Frontal cortex (tissue), 4 donors: ENCODE data around the gene MCEE. TPM values are rescaled to one million over a fixed set of nuclear protein-coding genes. Genes with fewer than 3 reads are reported as not detected.
A peak's percentile ranks its signal among the peaks of the same experiment; 100 is the strongest.
"Not testable (repeated sequence)": the region's sequence is repeated elsewhere in the genome, so short reads cannot be mapped to it uniquely, and the experiment has no call there.

Experiments used
- DNase-seq, 2 donors: peaks; one replicate each; pipeline ENCODE4 v3.0.0; 2012; ENCODE audit warnings: low spot score in 2 of 2
- FAIRE-seq: peaks from 2 replicates; lab custom pipeline; 2012; peaks lifted over from hg19 to GRCh38; lab: Jason Lieb, UNC
- total RNA-seq: library from RNA; depleted of rRNA; stranded (reverse); fragments of >200 nt; gene quantifications from one replicate; pipeline ENCODE4 v1.2.3, GENCODE V29; 2014
- donor health status: control.
- donor health status: control.
- donor health status: control.

MCEE gene
- 8.6 TPM for total RNA-seq

GRCh38 chr2:71130152-71130904 is at the start of gene MCEE, which contains the start of gene MPHOSPH10:
Gene MCEE (minus strand): TSS chr2:71130229. CDS start chr2:71130219, 10 bp downstream.
Gene MPHOSPH10 (plus strand): TSS chr2:71130634. CDS start chr2:71130666, 32 bp downstream.
- FAIRE-seq (no peak), DNase-seq (peak; percentile 71 to 80)

DNA sequence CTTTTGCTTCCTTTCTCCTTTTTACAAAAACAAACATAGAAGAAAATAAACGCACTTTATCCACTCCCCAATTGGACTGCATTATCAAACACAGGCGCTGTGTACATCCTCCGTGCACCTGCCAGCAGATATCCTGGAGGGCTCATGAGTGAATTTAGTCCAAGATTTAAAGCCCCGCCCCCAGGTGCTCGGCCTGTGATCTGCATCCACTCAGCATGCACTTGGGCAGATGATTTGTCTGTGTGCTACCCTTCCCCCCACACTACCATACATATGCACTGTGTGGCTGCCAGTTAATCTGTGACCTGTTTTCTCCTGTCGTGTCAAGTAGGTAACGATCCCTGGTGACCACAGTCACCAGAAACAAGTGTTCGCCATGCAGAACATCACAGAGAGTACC is 48.8 kb upstream of the MCEE start:
- DNase-seq, FAIRE-seq: not testable (repeated sequence)

- DNase-seq = no peak
- FAIRE-seq = no peak
Observed at GRCh38 chr2:71174207-71174606, 44.2 kb upstream of the MCEE start.

DNA sequence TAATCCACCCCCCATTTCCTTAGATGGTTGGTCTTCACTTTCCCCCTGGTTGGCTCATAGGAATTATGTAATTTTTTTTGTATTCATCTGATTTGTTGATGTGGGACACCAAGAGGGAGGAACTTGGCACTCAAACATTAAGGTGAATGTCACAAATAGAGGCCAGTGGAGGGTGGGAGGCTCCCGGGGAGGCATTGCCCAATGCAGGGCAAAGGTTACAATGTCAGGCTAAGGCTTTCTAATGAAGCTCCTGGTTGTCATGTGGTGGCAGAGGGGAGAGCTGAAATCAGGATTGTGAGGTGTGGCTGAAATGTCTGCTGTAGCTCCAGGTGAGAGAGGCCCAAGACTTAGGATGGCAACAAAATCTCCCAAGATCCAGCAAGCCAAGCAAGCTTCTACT is 43.1 kb upstream of the MCEE start:
- DNase-seq = no peak
- no peak for FAIRE-seq

- no peak for DNase-seq
- no peak for FAIRE-seq
Observed at GRCh38 chr2:71166812-71167211, 36.8 kb upstream of the MCEE start.

GRCh38 chr2:71157124-71157793 is 27.2 kb upstream of the MCEE start:
- FAIRE-seq (no peak), DNase-seq (peak; percentile 34 to 49)

DNA sequence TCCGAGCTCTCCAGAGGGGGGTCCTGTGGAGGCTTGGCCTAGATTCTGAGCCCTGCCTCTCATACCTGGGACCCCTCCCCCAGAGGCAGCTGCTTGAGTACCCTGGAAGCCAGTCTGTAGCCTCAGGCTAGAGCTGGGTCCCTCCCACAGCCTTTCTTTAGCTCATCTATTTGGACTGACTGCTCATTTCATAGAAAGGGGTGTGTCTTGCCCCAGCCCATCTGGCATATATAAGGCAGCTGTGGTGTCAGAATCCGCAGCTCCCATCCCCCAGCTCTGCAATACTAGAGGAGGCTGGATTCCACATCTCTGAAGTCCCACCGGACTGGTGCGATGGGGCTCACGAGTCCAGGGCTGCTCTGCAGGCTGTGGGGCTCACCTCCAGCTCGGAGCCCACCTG is 26.5 kb upstream of the MCEE start:
- DNase-seq = no peak
- no peak for FAIRE-seq

DNA sequence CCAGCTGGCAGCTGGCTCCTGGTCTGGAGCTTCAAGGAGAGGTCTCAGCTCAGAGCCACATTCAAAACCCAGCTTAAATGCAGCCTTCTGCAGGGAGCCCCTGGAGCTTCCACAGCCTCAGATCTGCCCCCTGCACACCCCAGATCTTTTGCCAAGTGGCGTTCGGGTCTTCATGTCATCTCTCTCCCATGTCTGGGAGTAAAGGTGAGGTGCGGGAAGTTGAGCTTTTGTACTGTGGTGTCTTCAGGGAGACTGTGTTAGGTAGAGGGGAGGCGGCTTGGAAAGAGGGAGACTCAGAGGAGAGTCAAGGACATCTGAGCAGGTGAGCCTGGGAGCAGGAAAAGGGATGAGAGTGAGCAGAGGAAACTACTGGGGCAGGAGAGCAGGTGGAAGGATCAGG is 25.8 kb upstream of the MCEE start:
- no peak for FAIRE-seq
- DNase-seq = no peak

GRCh38 chr2:71154798-71155197 is 24.8 kb upstream of the MCEE start:
- FAIRE-seq (no peak), DNase-seq (no peak)

- no peak for FAIRE-seq
- no peak for DNase-seq
Observed at GRCh38 chr2:71154279-71154678, 24.2 kb upstream of the MCEE start.

DNA sequence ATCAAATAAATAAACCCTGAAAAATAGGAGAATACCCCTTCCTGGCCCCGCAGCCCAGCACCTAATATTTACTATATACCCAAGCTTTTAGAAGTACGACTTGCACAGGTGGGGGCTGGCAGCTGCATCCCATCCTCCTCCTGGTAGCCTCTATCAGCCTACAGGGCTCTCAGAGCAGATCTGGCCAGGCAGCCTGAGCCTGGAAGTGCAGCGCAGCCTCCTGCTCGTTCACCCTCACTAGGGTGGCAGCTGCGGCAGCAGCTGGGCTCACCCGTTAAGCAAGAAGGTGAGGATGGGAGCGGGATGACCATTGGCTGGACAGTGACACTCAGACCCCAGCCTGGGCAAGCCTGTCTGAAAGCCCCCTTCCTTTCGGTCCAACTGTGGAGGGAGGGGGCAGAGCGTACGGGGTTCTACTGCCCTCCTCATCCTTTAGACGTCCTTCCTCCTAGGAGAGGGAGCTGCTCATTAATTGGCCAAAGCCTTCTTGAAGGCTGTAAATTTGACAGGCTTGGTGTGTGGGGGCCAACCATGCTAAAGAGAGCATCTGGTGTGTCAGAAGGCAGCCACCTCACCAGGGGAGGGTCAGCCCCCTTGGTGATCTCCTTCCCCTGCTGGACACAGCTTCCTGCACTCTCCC is 23.7 kb upstream of the MCEE start:
- FAIRE-seq (no peak), DNase-seq (no peak)

DNA sequence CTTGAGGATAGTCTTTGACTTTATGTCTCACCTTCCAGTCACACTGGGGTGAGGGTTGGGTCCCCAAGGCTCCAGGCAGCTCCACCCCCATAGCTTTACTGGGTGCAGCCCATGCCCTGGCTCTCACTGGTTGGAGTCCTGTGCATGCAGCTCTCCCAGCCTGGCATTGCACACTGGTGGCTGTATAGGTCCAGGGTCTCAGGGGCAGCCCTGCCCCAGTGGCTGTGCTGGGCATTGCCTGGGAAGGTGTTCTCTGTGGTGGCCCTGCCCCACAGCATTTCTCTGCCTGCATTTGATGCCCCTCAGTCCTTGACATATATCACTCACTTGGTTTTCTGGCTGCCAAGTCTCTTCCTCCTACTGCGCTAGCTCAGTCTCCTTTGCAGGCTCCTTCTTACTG is 21.6 kb upstream of the MCEE start:
- FAIRE-seq (no peak), DNase-seq (no peak)

DNA sequence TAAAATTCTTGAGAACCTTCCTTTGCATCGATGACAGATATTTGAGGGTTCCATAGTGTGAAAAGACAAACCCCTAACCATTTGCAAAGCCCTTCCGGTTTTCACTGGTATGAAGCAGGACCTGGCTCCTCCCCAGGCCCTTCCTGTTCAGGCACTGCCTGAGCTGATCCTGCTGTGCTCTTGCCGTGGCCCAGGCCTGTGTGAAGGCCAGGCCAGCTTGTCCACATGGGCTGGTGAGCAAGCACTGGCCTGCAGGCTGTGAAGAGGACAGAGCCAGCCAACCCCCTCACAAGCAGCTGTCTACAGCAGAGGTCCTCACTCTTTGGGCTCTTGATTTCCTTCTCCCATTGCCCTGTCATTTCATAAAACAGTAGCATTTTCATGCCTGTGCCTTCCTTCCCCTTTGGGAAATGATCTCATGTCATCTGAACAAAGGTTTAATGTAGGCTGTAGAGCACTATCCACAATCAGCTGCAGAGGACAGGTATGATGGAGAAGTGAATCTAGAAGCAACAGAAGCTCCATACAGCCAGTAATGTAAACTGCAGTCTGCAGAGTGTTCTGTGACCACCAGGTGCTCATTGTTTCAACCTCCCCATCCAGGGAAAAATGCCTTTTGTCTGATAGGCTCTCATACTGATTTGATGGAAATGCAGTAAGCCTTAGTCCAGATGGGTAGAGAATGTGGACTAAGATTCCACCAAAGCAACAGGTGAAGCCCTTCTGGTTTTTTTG is 20.2 kb upstream of the MCEE start:
- FAIRE-seq = no peak
- DNase-seq = no peak

DNA sequence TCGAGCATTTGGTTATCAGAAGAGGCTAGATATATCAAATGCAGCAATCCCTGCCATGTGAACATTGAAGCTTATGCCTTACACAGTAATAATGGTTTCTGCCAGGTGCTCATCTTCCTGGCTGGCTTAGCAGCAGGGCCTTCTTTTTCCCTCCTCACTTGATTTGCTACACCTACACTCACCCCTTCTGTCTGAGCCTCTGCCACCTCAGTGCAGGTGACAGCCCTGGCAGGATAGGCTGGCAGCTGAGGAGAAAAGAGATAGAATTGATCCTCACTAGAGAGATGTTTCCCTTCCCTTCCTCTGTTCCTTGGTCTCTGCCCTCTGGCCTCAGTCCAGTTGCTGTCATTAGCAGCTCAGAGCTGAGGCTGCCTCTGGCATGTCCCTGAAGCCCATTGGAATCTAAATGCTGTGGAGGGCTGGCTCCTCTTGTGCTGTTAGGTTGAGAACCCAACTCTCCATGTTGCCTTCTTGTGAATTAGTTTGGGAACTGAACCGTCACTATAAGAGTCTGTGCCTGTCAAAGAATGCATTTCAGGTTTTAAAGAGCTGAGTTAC is 18.6 kb upstream of the MCEE start:
- FAIRE-seq (no peak), DNase-seq (no peak)

GRCh38 chr2:71143782-71144181 is 13.8 kb upstream of the MCEE start:
- DNase-seq = no peak
- FAIRE-seq = no peak

- no peak for DNase-seq
- FAIRE-seq = no peak
Observed at GRCh38 chr2:71136174-71136573, 6.1 kb upstream of the MCEE start.

- no peak for DNase-seq
- peak; percentile 60 for FAIRE-seq
Observed at GRCh38 chr2:71133603-71134002, 3.6 kb upstream of the MCEE start.

GRCh38 chr2:71131387-71132166 is 1.5 kb upstream of the MCEE start:
- FAIRE-seq, DNase-seq: not testable (repeated sequence)

- no peak for FAIRE-seq
- no peak for DNase-seq
Observed at GRCh38 chr2:71130905-71131244, 846 bp upstream of the MCEE start.

DNA sequence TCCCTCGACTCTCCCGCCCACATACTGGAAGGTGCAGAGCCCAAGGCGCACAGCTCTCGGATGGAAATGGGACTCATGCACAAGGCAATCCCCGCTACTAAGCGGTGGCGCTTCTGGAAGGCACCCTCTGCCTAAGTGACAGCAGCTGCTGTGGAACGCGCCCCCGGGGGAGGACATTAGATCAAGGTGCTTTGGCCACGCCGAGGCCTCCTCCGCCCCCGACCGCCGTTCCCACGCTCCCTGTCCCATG is 202 bp downstream of the MCEE start:
- FAIRE-seq (no peak), DNase-seq (peak in 1 of 2 donors; percentile 16)
